Activated CD4-positive, alpha-beta T cell treated with anti-CD3 and anti-CD28 coated beads, Interleukin-2, amount 10 ng/mL, durations not matched to agents 7 days and 5 days (primary cell): ENCODE results near the gene CENPU. TPM values are rescaled to one million over a fixed set of nuclear protein-coding genes. Genes with fewer than 3 reads are reported as not detected.

Source experiments
- CTCF ChIA-PET: fragments of 350-600 bp; sonication (Branson Sonifier 250); formaldehyde crosslinking; loops from one replicate; lab custom pipeline; 2021; ENCODE audit warnings: antibody characterized with exemption; lab: Charles Lee
- POLR2A ChIA-PET: fragments of 350-600 bp; sonication (Branson Sonifier 250); formaldehyde crosslinking; loops from one replicate; lab custom pipeline; 2021; ENCODE audit warnings: antibody characterized with exemption; lab: Charles Lee
- DNase-seq: peaks from one replicate; pipeline ENCODE4 v3.0.0-alpha.2; 2020
- H3K27ac Mint-ChIP-seq: one replicate; pipeline ENCODE4 v1.8.0; 2021; ENCODE audit warnings: mild to moderate bottlenecking, moderate library complexity, mixed read lengths
- H3K27me3 Mint-ChIP-seq: one replicate; pipeline ENCODE4 v1.8.0; 2021; ENCODE audit warnings: mixed read lengths
- H3K36me3 Mint-ChIP-seq: one replicate; pipeline ENCODE4 v1.8.0; 2021; ENCODE audit warnings: low read depth, mixed read lengths
- H3K4me1 Mint-ChIP-seq: one replicate; pipeline ENCODE4 v1.8.0; 2021; ENCODE audit warnings: mixed read lengths
- H3K4me3 Mint-ChIP-seq: one replicate; pipeline ENCODE4 v1.8.0; 2021; ENCODE audit warnings: mild to moderate bottlenecking, moderate library complexity, mixed read lengths
- H3K9me3 Mint-ChIP-seq: one replicate; pipeline ENCODE4 v1.8.0; 2021; ENCODE audit warnings: mixed read lengths
- total RNA-seq, 2 experiments: library from RNA; stranded (reverse); gene quantifications; one replicate each; pipeline ENCODE4 v1.2.3, GENCODE V29; 2021

CENPU gene
- total RNA-seq, 2 experiments from 2014 or later = 73.3 to 80.3 TPM

- ChIA-PET POLR2A (no interaction called here), CTCF (interaction anchor here (1.3 kb wide), 1 partner anchor 43 kb away, joined by 3 read pairs; no protein-coding TSS in a partner anchor)
- peaks cover 41% of the 10 kb centered on the region for H3K4me1 Mint-ChIP-seq
- no peak overlapping the region for H3K27ac Mint-ChIP-seq
- DNase-seq = no peak
- H3K27me3 Mint-ChIP-seq = no peaks in the 10 kb centered on the region
- no peak overlapping the region for H3K4me3 Mint-ChIP-seq
- H3K36me3 Mint-ChIP-seq = peaks cover 32% of the 10 kb centered on the region
- no peaks in the 10 kb centered on the region for H3K9me3 Mint-ChIP-seq
These were observed 82.0 kb downstream of the CENPU start for GRCh38 chr4:184651899-184652298.

GRCh38 chr4:184649971-184650855, 83.7 kb downstream of the CENPU start:
- H3K36me3 Mint-ChIP-seq = peaks cover 45% of the 10 kb centered on the region
- ChIA-PET POLR2A (interaction anchor here (0.5 to 1.5 kb wide), 2 partner anchors 33 to 84 kb away, joined by 6 read pairs; partner anchors contain the start of gene CENPU), CTCF (interaction anchor here (0.5 to 3.5 kb wide), 6 partner anchors 14 to 386 kb away, joined by 3 to 8 read pairs (median 4); no protein-coding TSS in a partner anchor)
- DNase-seq = no peak
- H3K27me3 Mint-ChIP-seq = no peaks in the 10 kb centered on the region
- H3K4me1 Mint-ChIP-seq = peaks cover 56% of the 10 kb centered on the region
- no peaks in the 10 kb centered on the region for H3K9me3 Mint-ChIP-seq
- H3K27ac Mint-ChIP-seq = peak overlapping the region; percentile 88
- peak overlapping the region; percentile 87 for H3K4me3 Mint-ChIP-seq

DNA sequence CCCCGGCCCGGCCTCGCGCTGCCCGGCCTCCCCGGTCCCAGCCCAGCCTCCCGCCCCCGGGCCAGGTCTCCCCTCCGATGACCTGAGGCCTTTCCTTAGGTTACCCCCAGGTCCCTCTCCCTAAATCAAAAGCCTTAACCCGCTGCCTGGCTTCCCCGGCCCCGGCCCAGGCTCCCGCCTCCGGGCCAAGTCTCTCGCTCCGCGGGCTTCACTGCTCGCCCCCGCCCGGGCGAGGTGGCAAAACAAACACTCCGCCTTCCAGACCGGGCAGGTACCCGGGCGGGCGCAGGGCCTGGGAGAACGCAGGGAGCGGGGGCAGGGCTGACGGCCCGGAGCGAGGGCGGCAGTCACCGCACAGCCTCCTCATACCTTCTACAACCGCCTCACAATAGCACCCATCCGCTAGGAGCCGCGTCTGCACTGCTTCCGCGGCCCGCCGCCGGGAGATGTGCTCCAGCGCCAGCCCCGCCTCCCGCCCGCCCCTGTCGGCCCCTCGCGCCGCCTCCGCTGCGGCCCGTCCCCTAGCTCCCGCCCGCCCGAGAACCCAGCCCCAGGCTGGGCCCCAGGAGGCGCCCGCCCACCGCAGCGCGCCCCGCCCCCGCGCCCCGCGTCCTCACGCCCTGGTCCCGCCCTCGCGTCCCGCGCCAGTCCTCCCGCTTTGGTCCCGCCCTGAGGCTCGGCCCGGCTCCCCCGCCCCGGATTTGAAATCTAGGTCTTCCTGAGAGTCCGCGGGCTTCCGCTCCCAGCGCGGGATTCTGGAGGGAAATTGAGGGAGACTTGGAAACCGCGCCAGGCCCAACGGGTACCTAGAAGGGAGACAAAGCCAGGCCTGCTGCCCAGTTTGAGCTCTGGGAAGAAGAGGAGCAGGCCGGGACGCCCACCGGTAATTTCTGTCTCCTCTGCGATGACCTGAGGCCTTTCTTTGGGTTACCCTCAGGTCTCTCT, 84.6 kb downstream of the CENPU start, which contains the start of the genes CASP3 and PRIMPOL:
Gene CASP3, minus strand, starts transcription at position 422 of the 945 bp plus-strand sequence. CDS start 10,994 bp downstream, outside the sequence.
Gene PRIMPOL, plus strand, starts transcription at position 713 of the 945 bp plus-strand sequence. CDS start 7,403 bp downstream, outside the sequence.
- ChIA-PET POLR2A (interaction anchor here (0.5 to 1.5 kb wide), 2 partner anchors 34 to 84 kb away, joined by 6 read pairs; partner anchors contain the start of gene CENPU), CTCF (interaction anchor here (0.8 to 3.5 kb wide), 8 partner anchors 10 to 385 kb away, joined by 3 to 8 read pairs (median 3); no protein-coding TSS in a partner anchor)
- peak within 1 kb of the TSS; percentile 96 for H3K4me3 Mint-ChIP-seq
- no peaks in the 10 kb centered on the region for H3K27me3 Mint-ChIP-seq
- peaks cover 50% of the 10 kb centered on the region for H3K36me3 Mint-ChIP-seq
- peaks cover 64% of the 10 kb centered on the region for H3K4me1 Mint-ChIP-seq
- no peaks in the 10 kb centered on the region for H3K9me3 Mint-ChIP-seq
- peak; percentile 95 for DNase-seq
- H3K27ac Mint-ChIP-seq = peak within 1 kb of the TSS; percentile 96

- peaks cover 66% of the 10 kb centered on the region for H3K4me1 Mint-ChIP-seq
- ChIA-PET CTCF (interaction anchor here (0.5 to 3.5 kb wide), 6 partner anchors 11 to 1297 kb away, joined by 3 to 8 read pairs (median 4); no protein-coding TSS in a partner anchor), POLR2A (interaction anchor here (1.0 to 1.5 kb wide), 2 partner anchors 85 to 174 kb away, joined by 3 to 6 read pairs; partner anchors contain the start of gene CENPU)
- DNase-seq = peak; percentile 48
- H3K9me3 Mint-ChIP-seq = no peaks in the 10 kb centered on the region
- no peaks in the 10 kb centered on the region for H3K27me3 Mint-ChIP-seq
- peaks cover 48% of the 10 kb centered on the region for H3K36me3 Mint-ChIP-seq
- peak overlapping the region; percentile 96 for H3K4me3 Mint-ChIP-seq
- H3K27ac Mint-ChIP-seq = peak overlapping the region; percentile 96
These were observed 85.4 kb downstream of the CENPU start for GRCh38 chr4:184648313-184649025.

DNA sequence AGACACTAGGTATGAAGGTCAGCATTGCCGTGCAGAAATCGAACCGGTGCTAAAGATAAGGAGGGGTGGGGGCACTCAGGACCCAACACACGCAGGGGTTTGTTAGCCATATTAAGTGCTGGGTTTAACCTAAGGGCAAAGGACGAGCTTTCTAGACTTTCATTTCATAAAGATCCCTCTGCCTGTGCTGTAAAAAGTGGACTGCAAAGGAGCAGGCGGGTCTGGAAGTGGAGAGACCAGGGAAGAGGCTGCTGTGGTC, 85.9 kb downstream of the CENPU start:
- peaks cover 67% of the 10 kb centered on the region for H3K4me1 Mint-ChIP-seq
- no peaks in the 10 kb centered on the region for H3K27me3 Mint-ChIP-seq
- POLR2A ChIA-PET = interaction anchor here (1.0 kb wide), 1 partner anchor 173 kb away, joined by 3 read pairs; no protein-coding TSS in a partner anchor
- peak overlapping the region; percentile 96 for H3K4me3 Mint-ChIP-seq
- CTCF ChIA-PET = interaction anchor here (0.5 to 3.5 kb wide), 5 partner anchors 21 to 1297 kb away, joined by 3 to 8 read pairs (median 4); no protein-coding TSS in a partner anchor
- H3K27ac Mint-ChIP-seq = peak overlapping the region; percentile 96
- H3K9me3 Mint-ChIP-seq = no peaks in the 10 kb centered on the region
- DNase-seq = no peak
- H3K36me3 Mint-ChIP-seq = peaks cover 48% of the 10 kb centered on the region

DNA sequence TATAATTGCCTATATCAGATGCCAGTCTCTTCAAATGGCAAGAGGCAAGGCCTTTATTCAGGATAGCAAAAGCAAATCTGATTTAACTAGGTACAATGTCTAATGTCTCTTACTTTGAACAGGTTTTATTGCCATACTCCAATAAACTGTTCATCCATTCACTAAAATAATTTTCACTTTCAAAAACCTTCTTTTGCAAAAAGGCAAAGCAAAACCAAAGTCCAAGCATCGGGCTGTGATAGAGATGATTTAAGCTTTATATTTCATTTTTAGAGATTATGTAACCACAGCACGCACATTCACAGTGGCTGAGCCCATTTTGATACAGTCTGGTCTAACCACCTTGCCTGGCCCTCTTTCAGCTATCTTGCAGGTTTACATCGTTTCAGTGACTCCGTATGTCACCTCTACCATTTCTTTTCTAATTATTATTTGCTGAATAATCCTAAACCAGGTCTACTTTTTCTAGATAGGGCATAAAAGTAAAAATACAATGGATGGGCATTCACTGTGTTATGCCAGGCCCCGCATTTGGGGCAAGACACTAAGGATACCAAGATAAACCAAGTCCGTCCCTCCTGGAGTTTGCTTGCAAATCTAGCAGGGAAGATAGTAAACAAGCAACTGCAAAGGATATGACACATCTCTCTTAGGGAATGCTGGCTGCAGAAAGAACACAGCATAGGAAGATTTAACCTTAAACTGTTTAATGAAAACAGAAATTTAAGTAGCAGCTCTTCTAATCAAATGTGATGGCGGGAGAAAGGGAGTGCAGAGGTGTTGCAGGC, 86.4 kb downstream of the CENPU start:
- POLR2A ChIA-PET = interaction anchor here (1.0 kb wide), 1 partner anchor 173 kb away, joined by 3 read pairs; no protein-coding TSS in a partner anchor
- H3K9me3 Mint-ChIP-seq = no peaks in the 10 kb centered on the region
- H3K4me3 Mint-ChIP-seq = peak overlapping the region; percentile 96
- peaks cover 71% of the 10 kb centered on the region for H3K4me1 Mint-ChIP-seq
- no peaks in the 10 kb centered on the region for H3K27me3 Mint-ChIP-seq
- no peak for DNase-seq
- CTCF ChIA-PET = interaction anchor here (0.7 to 3.5 kb wide), 6 partner anchors 12 to 382 kb away, joined by 3 to 8 read pairs (median 3); no protein-coding TSS in a partner anchor
- H3K27ac Mint-ChIP-seq = peak overlapping the region; percentile 96
- peaks cover 54% of the 10 kb centered on the region for H3K36me3 Mint-ChIP-seq

DNA sequence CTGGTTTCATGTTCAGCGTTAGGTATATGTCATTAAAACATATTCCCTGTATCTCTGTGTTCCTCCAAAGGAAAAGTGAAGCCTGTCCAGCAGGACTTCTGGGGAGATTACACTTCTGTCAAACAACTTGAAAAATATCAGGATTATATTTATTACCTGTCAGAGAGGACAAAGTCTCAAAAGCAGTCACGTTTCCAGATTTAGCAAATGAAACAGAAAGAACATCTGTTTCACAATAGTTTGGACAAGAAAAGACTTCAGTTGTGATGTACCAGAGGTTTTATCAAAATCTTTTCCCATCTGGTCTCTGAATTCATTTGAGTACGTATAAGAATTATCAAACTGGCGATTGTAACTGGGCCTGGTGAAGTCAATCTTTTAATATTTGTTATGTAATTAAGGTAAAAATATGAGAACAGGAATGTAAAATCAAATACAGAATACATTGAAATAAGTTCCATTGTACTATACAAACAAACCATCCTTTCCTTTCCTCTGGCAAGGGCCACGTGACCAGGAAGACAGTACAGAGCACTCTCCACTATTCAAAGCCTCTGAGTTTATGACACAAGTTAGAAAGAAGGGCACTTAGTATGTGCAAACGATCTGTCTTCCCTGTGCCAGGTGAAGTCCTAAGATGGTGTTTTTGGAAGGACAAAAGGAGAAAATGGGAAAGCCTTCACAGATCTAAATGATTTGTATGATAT, 87.8 kb downstream of the CENPU start:
- Mint-ChIP-seq H3K9me3 (no peaks in the 10 kb centered on the region), H3K27ac (peak overlapping the region; percentile 54), H3K27me3 (no peaks in the 10 kb centered on the region), H3K36me3 (peaks cover 58% of the 10 kb centered on the region), H3K4me3 (peak overlapping the region; percentile 96), H3K4me1 (peaks cover 72% of the 10 kb centered on the region)
- POLR2A ChIA-PET = interaction anchor here (0.6 kb wide), 1 partner anchor 139 kb away, joined by 4 read pairs; no protein-coding TSS in a partner anchor
- DNase-seq = no peak
- CTCF ChIA-PET = interaction anchor here (1.0 kb wide), 1 partner anchor 9 kb away, joined by 4 read pairs; no protein-coding TSS in a partner anchor

- DNase-seq = peak; percentile 22
- ChIA-PET CTCF (no interaction called here), POLR2A (no interaction called here)
- H3K4me1 Mint-ChIP-seq = peaks cover 71% of the 10 kb centered on the region
- H3K4me3 Mint-ChIP-seq = peak overlapping the region; percentile 17
- peaks cover 60% of the 10 kb centered on the region for H3K36me3 Mint-ChIP-seq
- peak overlapping the region; percentile 29 for H3K27ac Mint-ChIP-seq
- no peaks in the 10 kb centered on the region for H3K9me3 Mint-ChIP-seq
- H3K27me3 Mint-ChIP-seq = no peaks in the 10 kb centered on the region
These were observed 89.2 kb downstream of the CENPU start for GRCh38 chr4:184644553-184645307.
